ENCODE data around the gene PIK3R3. TPM values are rescaled to one million over a fixed set of nuclear protein-coding genes. Genes with fewer than 3 reads are reported as not detected.

The PIK3R3 gene
- total RNA-seq, 1 experiment from 2014 or later, result 9.0 TPM

GRCh38 chr1:46072975-46073374 is 59.5 kb downstream of the PIK3R3 start (continued):
- no peak for TF ChIP-seq USF2 (CRISPR knock-in tag; IDR thresholded peaks at IDR 0.05)
- no peak for TF ChIP-seq CTCF (IDR thresholded peaks at IDR 0.05)

GRCh38 chr1:46070164-46070814 is 62.1 kb downstream of the PIK3R3 start:
- ATAC-seq (no peak), DNase-seq (ENCODE audit: low spot score) (no peak)
- Mint-ChIP-seq H3K27ac (no peak overlapping the region), H3K36me3 (no peaks in the 10 kb centered on the region), H3K27me3 (ENCODE audit: low read depth) (no peaks in the 10 kb centered on the region), H3K4me3 (no peak overlapping the region), H3K9me3 (no peaks in the 10 kb centered on the region), H3K4me1 (peaks cover 10% of the 10 kb centered on the region)
- no peak for TF ChIP-seq ARID4B (CRISPR knock-in tag; IDR thresholded peaks at IDR 0.05; ENCODE audit: borderline replicate concordance)
- no peak for TF ChIP-seq IRF1 (CRISPR knock-in tag; IDR thresholded peaks at IDR 0.05)
- TF ChIP-seq ATF3 (CRISPR knock-in tag; conservative IDR thresholded peaks at IDR 0.05), result no peak
- TF ChIP-seq ZNF317 (CRISPR knock-in tag; IDR thresholded peaks at IDR 0.05; ENCODE audit: borderline replicate concordance, low read depth), result no peak
- no peak for TF ChIP-seq ETV6 (CRISPR knock-in tag; IDR thresholded peaks at IDR 0.05)
- TF ChIP-seq JAZF1 (CRISPR knock-in tag; IDR thresholded peaks at IDR 0.05), result no peak
- TF ChIP-seq NFATC4 (CRISPR knock-in tag; IDR thresholded peaks at IDR 0.05), result no peak
- no peak for TF ChIP-seq NFYB (CRISPR knock-in tag; conservative IDR thresholded peaks at IDR 0.05; ENCODE audit: low read depth)
- no peak for TF ChIP-seq ZNF138 (CRISPR knock-in tag; conservative IDR thresholded peaks at IDR 0.05)
- TF ChIP-seq FOXJ3 (CRISPR knock-in tag; IDR thresholded peaks at IDR 0.05; ENCODE audit: borderline replicate concordance), result no peak
- TF ChIP-seq MXD4 (CRISPR knock-in tag; IDR thresholded peaks at IDR 0.05; ENCODE audit: borderline replicate concordance), result no peak
- no peak for TF ChIP-seq CTCF (IDR thresholded peaks at IDR 0.05)
- TF ChIP-seq MLX (CRISPR knock-in tag; IDR thresholded peaks at IDR 0.05), result no peak
- TF ChIP-seq PRDM15 (CRISPR knock-in tag; IDR thresholded peaks at IDR 0.05), result no peak
- CTCF ChIA-PET, result no interaction called here
- POLR2A ChIA-PET, result no interaction called here

All from WTC11 (cell line).